GM12801 (cell line): ENCODE data around the gene ADA.

Experiments
- CTCF ChIP-seq: IDR thresholded peaks from one replicate; pipeline ENCODE4 v1.5.1; 2011; ENCODE audit warnings: control low read depth; ENCODE audit not compliant: insufficient read length; ENCODE audit errors: extremely low read depth

Gene ADA

GRCh38 chr20:44574372-44574771 is 77.1 kb downstream of the ADA start:
- no peak for TF ChIP-seq CTCF

- no peak for TF ChIP-seq CTCF
Observed at GRCh38 chr20:44573501-44573869, 78.0 kb downstream of the ADA start.

- no peak for TF ChIP-seq CTCF
Observed at GRCh38 chr20:44572551-44573500, 78.7 kb downstream of the ADA start.

GRCh38 chr20:44571362-44571988 is 80.0 kb downstream of the ADA start:
- no peak for TF ChIP-seq CTCF

- no peak for TF ChIP-seq CTCF
Observed at GRCh38 chr20:44570367-44570766, 81.1 kb downstream of the ADA start.
